Omental fat pad (tissue), 4 donors: ENCODE results near the gene CYP2D6. TPM values are rescaled to one million over a fixed set of nuclear protein-coding genes. Genes with fewer than 3 reads are reported as not detected.

ENCODE experiments used
- ATAC-seq: fragments of 150-250 bp; one replicate; pipeline ENCODE4 v1.9.1; 2016; ENCODE audit warnings: mild to moderate bottlenecking, moderate library complexity; ENCODE audit not compliant: low FRiP score
- DNase-seq: peaks from one replicate; pipeline ENCODE4 v3.0.0-alpha.2; 2019; ENCODE audit warnings: low spot score
- CTCF ChIP-seq, 3 donors: fragments of 450-650 bp; IDR thresholded peaks; one replicate each; pipeline ENCODE4 v1.5.1; 2016 to 2017; ENCODE audit warnings: antibody characterized with exemption in 3 of 3, mild to moderate bottlenecking in 3 of 3, moderate library complexity in 2 of 3
- total RNA-seq, 4 donors: library from RNA; depleted of rRNA; stranded (reverse); fragments of >200 nt; gene quantifications; one replicate each; pipeline ENCODE4 v1.1.0, GENCODE V29; 2016

The CYP2D6 gene
- total RNA-seq, 4 donors from 2014 or later, result 0.28 to 1.1 (median 0.49) TPM

- ATAC-seq (no peak), DNase-seq (no peak)
These were observed 34.3 kb upstream of the CYP2D6 start for GRCh38 chr22:42164901-42165300.

GRCh38 chr22:42163515-42163914 lies 32.9 kb upstream of the CYP2D6 start:
- ATAC-seq (no peak), DNase-seq (no peak)
- no peak for TF ChIP-seq CTCF (IDR thresholded peaks at IDR 0.05)

More at GRCh38 chr22:42164901-42165300, 34.3 kb upstream of the CYP2D6 start:
- no peak for TF ChIP-seq CTCF (IDR thresholded peaks at IDR 0.05)

- DNase-seq, result no peak
- no peak for TF ChIP-seq CTCF (IDR thresholded peaks at IDR 0.05)
- no peak for ATAC-seq
These were observed 32.3 kb upstream of the CYP2D6 start for GRCh38 chr22:42162728-42163489.

GRCh38 chr22:42160830-42161696 lies 30.5 kb upstream of the CYP2D6 start:
- ATAC-seq (no peak), DNase-seq (no peak)
- TF ChIP-seq CTCF (IDR thresholded peaks at IDR 0.05), result no peak

- TF ChIP-seq CTCF (IDR thresholded peaks at IDR 0.05), result no peak
- ATAC-seq (no peak), DNase-seq (no peak)
These were observed 29.6 kb upstream of the CYP2D6 start for GRCh38 chr22:42160251-42160650.

- no peak for DNase-seq
- no peak for ATAC-seq
- no peak for TF ChIP-seq CTCF (IDR thresholded peaks at IDR 0.05)
These were observed 28.0 kb upstream of the CYP2D6 start for GRCh38 chr22:42158456-42159132.
